ENCODE results near the gene TBC1D9.

TBC1D9 gene

DNA sequence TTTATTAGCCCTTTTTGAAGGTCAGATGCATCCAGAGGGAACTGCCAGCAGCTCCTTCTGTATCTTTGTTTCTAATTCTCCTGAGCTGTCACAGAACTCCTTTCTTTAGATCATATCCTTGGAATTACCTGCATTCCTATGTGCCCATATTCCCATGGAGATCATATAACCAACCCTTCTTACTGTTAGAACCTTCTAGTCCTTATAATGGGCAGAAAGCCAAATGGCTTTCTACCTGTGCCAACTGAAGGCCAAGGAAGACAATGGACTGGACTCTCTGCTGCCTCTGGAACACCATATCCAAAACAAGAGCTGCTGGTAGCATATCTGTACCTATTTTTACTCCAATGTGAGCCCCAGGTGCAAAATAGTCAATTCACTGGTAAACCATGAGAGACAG, 60.7 kb downstream of the TBC1D9 start:
- DNase-seq (ENCODE audit: low read depth in 3 of 3, low spot score in 1 of 3) = no peak

GRCh38 chr4:140693562-140693961, 62.6 kb downstream of the TBC1D9 start:
- DNase-seq (ENCODE audit: low read depth in 3 of 3, low spot score in 1 of 3) = no peak

DNA sequence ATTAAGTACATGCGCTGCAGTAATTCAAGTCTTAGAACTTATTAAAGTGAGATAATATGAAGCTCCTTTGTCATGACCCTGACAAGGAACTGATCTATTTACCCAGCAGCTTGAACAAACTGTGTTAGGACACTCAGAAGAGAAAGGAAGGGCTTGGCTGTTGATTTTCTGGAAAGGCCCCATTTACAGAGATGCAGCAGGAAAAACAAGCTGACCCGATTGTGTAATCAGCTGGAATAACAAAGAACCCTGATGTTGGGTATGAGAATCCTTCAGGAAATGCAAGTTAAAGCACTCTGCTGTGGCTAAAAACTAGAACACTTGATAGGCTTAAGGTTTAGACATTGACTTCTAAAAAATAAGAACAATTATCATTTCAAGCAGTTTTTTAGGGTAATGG, 64.8 kb downstream of the TBC1D9 start:
- DNase-seq (ENCODE audit: low read depth in 3 of 3, low spot score in 1 of 3) = no peak

- DNase-seq (ENCODE audit: low read depth in 3 of 3, low spot score in 1 of 3) = no peak
Measured at GRCh38 chr4:140690093-140690492, 66.1 kb downstream of the TBC1D9 start.

GRCh38 chr4:140689623-140690022, 66.6 kb downstream of the TBC1D9 start:
- no peak for DNase-seq (ENCODE audit: low read depth in 3 of 3, low spot score in 1 of 3)

DNA sequence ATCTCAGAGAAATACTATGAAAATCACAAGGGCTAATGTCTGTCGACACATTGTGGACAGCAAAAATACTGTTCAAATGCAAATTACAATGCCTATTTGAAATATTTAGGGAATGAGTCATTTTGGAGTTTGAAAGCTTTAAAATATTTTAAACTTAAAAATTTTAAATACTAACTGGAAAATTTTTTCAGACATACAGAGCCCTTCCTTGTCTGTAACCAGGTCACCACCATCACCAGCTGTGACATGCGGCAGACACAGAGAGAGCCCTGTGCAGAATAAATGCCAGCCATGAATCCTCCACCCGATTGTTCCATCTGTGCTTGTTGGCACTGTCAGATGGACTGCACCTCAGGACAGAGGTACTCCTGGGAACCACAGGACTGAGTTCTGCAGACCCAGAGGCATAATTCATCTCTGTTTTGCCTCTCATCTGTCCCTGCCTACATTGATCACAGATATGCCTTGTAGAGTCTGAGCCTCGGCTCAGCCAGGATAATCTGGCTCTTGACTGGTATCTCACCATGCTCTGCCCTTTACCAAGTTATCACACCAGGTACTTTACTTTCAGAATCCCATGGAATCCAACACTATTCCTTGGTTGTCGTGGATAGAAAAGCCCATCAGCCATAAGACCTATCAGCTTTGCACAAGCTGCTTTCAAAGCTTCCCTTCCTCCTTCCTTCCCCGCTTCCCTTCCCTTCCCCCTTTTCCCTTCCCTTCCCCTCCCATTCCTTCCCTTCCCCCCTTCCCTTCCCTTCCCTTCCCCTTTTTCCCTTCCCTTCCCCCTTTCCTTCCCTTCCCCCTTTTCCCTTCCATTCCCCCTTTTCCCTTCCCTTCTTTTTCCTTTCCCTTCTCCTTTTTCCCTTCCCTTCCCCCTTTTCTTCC, 67.2 kb downstream of the TBC1D9 start:
- no peak for DNase-seq (ENCODE audit: low read depth in 3 of 3, low spot score in 1 of 3)

- DNase-seq (ENCODE audit: low read depth in 3 of 3, low spot score in 1 of 3) = no peak
Measured at GRCh38 chr4:140686796-140687195, 69.4 kb downstream of the TBC1D9 start.

DNA sequence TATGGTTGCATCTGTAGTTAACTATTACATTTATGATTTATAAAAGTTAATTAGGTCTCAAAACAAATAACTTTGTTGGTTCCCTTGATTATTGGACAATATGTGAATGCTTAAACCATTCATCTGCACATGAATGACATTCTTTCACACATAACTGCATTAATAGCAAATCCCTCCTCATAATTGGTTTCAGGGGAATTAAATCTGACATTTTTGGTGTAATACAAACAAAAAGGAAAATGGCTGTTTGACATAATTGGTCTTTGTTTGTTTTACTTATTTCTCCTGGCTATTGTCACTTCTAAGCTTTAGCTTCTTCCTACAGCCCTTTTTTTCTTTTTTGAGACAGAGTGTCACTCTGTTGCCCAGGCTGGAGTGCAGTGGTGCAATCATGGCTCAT, 71.9 kb downstream of the TBC1D9 start:
- DNase-seq (ENCODE audit: low read depth in 3 of 3, low spot score in 1 of 3) = no peak

DNA sequence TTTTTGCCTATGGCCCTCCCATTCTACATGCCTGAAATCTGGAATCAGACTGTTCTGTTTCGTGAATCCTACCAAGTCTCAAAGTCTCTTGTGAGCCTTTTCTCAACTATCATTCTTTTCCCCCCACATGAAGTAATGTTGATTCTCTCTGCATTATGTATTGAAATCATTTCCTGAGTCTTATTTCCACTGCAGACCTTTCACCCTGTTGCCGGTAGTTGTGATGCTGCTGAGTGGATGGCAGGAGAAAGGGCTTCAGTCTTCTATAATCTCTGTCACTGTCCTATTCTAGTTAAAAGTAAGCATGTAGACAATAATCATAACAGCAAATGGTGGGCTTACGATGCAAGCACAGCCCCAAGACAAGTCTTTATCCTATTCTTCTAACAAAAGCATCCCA, 75.0 kb downstream of the TBC1D9 start:
- DNase-seq (ENCODE audit: low read depth in 3 of 3, low spot score in 1 of 3) = no peak

DNA sequence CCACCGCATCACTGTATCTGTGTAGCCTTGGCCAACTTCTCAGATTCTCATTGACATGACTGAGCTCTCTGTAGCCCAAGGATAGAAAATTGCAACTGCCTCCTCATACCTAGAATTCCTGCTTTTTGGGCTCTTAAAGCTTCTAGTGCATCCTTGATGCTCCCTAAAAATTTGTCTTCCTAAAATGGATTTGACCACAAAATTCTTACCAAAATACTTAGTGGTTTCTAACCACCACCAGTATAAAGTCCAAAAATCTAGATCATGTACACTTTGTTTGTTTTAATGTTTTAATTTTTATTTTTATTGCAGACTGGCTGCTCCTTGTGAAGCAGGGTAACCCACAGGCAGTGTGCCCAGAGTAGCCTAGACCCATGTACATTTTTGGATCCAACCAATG, 75.5 kb downstream of the TBC1D9 start:
- no peak for DNase-seq (ENCODE audit: low read depth in 3 of 3, low spot score in 1 of 3)

- no peak for DNase-seq (ENCODE audit: low read depth in 3 of 3, low spot score in 1 of 3)
Measured at GRCh38 chr4:140679576-140679975, 76.6 kb downstream of the TBC1D9 start.

- no peak for DNase-seq (ENCODE audit: low read depth in 3 of 3, low spot score in 1 of 3)
Measured at GRCh38 chr4:140675599-140676231, 80.5 kb downstream of the TBC1D9 start.

- DNase-seq (ENCODE audit: low read depth in 3 of 3, low spot score in 1 of 3) = no peak
Measured at GRCh38 chr4:140673729-140674128, 82.5 kb downstream of the TBC1D9 start.

- DNase-seq (ENCODE audit: low read depth in 3 of 3, low spot score in 1 of 3) = no peak
Measured at GRCh38 chr4:140672416-140672815, 83.8 kb downstream of the TBC1D9 start.

GRCh38 chr4:140668111-140668510, 88.1 kb downstream of the TBC1D9 start:
- DNase-seq (ENCODE audit: low read depth in 3 of 3, low spot score in 1 of 3) = no peak

DNA sequence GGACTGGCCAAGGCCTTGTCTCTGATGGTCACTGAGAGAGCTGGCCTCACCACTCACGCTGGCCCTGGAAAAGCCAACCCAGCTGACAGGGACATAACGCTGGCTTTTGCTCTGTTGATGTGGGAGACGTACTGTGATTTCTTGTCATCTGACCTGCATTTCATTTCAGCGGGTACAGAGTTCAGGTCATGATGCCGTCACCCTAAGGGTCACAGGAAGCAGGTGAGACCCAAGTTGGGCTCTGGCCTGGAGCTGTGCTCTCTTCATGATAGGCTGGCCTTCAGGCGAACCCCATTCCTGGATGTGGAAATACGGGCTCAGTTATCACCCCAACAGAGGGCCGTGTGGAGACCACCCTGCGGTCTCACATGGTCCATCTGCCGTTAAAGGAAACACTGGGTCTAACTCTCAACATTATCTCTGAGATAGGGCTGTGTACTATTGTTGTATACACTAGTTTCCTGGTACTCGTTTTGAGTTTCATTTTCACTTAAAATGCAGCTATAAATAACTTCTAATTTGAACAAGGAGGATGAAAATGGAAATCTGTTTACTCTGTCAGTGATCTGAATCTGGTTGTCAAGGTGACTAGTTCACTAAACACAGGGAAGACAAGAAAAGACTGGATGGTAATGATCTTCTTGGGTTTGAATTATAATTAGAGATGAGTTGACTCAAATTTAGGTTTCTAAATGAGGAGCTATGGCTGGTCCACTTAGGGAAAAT, 89.1 kb downstream of the TBC1D9 start:
- DNase-seq (ENCODE audit: low read depth in 3 of 3, low spot score in 1 of 3) = no peak

DNA sequence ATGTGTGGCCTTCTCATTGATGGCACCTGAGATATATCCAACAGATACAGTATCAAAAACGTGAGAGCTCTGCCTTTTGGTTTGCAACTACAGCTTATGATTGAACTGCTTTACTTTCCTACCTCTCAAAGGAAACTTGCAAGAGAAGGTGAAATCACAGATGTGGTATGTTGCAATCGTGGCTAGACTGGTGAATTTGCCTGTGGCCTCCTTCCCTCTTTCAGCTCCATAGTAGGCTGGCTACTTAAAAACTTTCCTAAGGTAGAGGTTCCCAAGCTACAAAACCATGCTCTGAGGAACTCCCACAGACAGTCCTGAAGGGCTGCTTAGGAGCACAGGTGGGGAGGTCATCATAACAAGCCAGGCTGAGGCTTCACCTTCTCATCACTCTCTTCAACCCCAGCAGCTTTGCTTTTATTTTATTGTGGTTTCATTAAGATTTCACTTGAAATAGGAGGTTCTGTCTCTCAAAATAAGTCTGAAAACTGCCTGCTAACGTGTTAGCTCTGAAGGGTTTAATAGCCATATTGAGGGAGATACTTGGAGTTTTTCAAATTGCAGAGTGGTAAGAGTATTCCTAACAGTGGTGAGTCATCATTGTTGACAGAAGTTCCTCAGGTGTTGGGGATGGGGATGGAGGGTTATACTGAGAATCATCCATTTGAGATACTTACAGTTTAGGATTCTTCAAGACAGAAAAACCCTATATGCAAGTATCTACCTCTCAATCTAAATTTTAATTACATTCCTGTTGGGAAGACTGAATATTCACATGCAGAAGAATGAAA, 93.9 kb downstream of the TBC1D9 start:
- DNase-seq (ENCODE audit: low read depth in 3 of 3, low spot score in 1 of 3) = no peak

- DNase-seq (ENCODE audit: low read depth in 3 of 3, low spot score in 1 of 3) = no peak
Measured at GRCh38 chr4:140661550-140661949, 94.6 kb downstream of the TBC1D9 start.

- no peak for DNase-seq (ENCODE audit: low read depth in 3 of 3, low spot score in 1 of 3)
Measured at GRCh38 chr4:140659943-140660700, 96.1 kb downstream of the TBC1D9 start.

- DNase-seq (ENCODE audit: low read depth in 3 of 3, low spot score in 1 of 3) = no peak
Measured at GRCh38 chr4:140654495-140654814, 101.7 kb downstream of the TBC1D9 start.
